GM23338 (cell line): Measurements from ENCODE around the gene CCR6. TPM values are rescaled to one million over a fixed set of nuclear protein-coding genes. Genes with fewer than 3 reads are reported as not detected.

ENCODE experiments used
- ATAC-seq: fragments of 200-7000 bp; cut with Tn5 transposase; 3 replicates; pipeline ENCODE4 v1.9.1; 2020
- DNase-seq: peaks from one replicate; pipeline ENCODE4 v3.0.0-alpha.2; 2015; ENCODE audit warnings: low spot score
- H2AFZ ChIP-seq: fragments of 200-600 bp; sonication (generic); 2 replicates; pipeline ENCODE4 v1.8.0; 2016; ENCODE audit warnings: antibody characterized with exemption, mild to moderate bottlenecking, moderate library complexity
- H3F3A ChIP-seq: fragments of 200-600 bp; sonication (generic); replicated peaks from 2 replicates; pipeline ENCODE4 v1.8.0; 2017; ENCODE audit warnings: antibody characterized with exemption, mixed run types, low read depth
- H3K27ac ChIP-seq: fragments of 200-600 bp; sonication (generic); 2 replicates; pipeline ENCODE4 v1.6.1; 2016; ENCODE audit warnings: low read depth
- H3K27me3 ChIP-seq: fragments of 200-600 bp; sonication (generic); 2 replicates; pipeline ENCODE4 v1.8.0; 2016; ENCODE audit warnings: mild to moderate bottlenecking, mixed run types, moderate library complexity; ENCODE audit not compliant: insufficient read depth
- H3K36me3 ChIP-seq: fragments of 200-600 bp; sonication (generic); 2 replicates; pipeline ENCODE4 v1.8.0; 2016; ENCODE audit warnings: mild to moderate bottlenecking; ENCODE audit not compliant: insufficient read depth
- H3K4me1 ChIP-seq: fragments of 200-600 bp; sonication (generic); 2 replicates; pipeline ENCODE4 v1.8.0; 2016; ENCODE audit warnings: mild to moderate bottlenecking, moderate library complexity; ENCODE audit not compliant: insufficient read depth
- H3K4me2 ChIP-seq: fragments of 200-600 bp; sonication (generic); 2 replicates; pipeline ENCODE4 v1.7.1; 2017; ENCODE audit warnings: mixed run types
- H3K4me3 ChIP-seq: fragments of 200-600 bp; sonication (generic); 2 replicates; pipeline ENCODE4 v1.6.1; 2016; ENCODE audit warnings: mixed run types
- H3K79me2 ChIP-seq: fragments of 200-600 bp; sonication (generic); replicated peaks from 2 replicates; pipeline ENCODE4 v1.8.0; 2017; ENCODE audit warnings: mild to moderate bottlenecking; ENCODE audit not compliant: insufficient read depth
- H3K9me2 ChIP-seq: fragments of 200-600 bp; sonication (generic); 2 replicates; pipeline ENCODE4 v1.8.0; 2017; ENCODE audit not compliant: insufficient read depth
- H4K20me1 ChIP-seq: fragments of 200-600 bp; sonication (generic); replicated peaks from 2 replicates; pipeline ENCODE4 v1.8.0; 2017; ENCODE audit warnings: mild to moderate bottlenecking; ENCODE audit not compliant: insufficient read depth
- H3K27ac Mint-ChIP-seq: 2 replicates; pipeline ENCODE4 v1.8.0; 2020; ENCODE audit warnings: inconsistent platforms, mild to moderate bottlenecking, moderate library complexity, mixed read lengths
- H3K27me3 Mint-ChIP-seq: 3 replicates; pipeline ENCODE4 v1.8.0; 2022; ENCODE audit warnings: low read depth, mild to moderate bottlenecking, moderate library complexity, mixed read lengths, inconsistent platforms; ENCODE audit not compliant: insufficient read depth, poor library complexity
- H3K36me3 Mint-ChIP-seq: 3 replicates; pipeline ENCODE4 v1.8.0; 2021; ENCODE audit warnings: low read depth, mild to moderate bottlenecking, inconsistent platforms, moderate library complexity, mixed read lengths
- H3K4me1 Mint-ChIP-seq: 3 replicates; pipeline ENCODE4 v1.8.0; 2020; ENCODE audit warnings: mild to moderate bottlenecking, inconsistent platforms, mixed read lengths
- H3K4me3 Mint-ChIP-seq: 3 replicates; pipeline ENCODE4 v1.8.0; 2021; ENCODE audit warnings: moderate library complexity, mild to moderate bottlenecking, inconsistent platforms, mixed read lengths
- H3K9me3 Mint-ChIP-seq: 3 replicates; pipeline ENCODE4 v1.8.0; 2020; ENCODE audit warnings: moderate library complexity, mild to moderate bottlenecking, inconsistent platforms, mixed read lengths
- CTCF ChIP-seq, 2 experiments: fragments of 200-600 bp in 1 of 2; sonication (generic) in 1 of 2; conservative IDR thresholded peaks; 2 replicates each; pipeline versions ENCODE4 v1.5.1 to v1.6.1; 2016 to 2017; ENCODE audit warnings: antibody characterized with exemption in 2 of 2, low read depth in 2 of 2, mild to moderate bottlenecking in 2 of 2, moderate library complexity in 1 of 2
- ETS1 ChIP-seq: IDR thresholded peaks from 2 replicates; pipeline ENCODE4 v1.6.1; 2016; ENCODE audit warnings: antibody characterized with exemption
- EZH2phosphoT487 ChIP-seq: fragments of 200-600 bp; sonication (generic); IDR thresholded peaks from one replicate; pipeline ENCODE4 v1.8.1; 2018; ENCODE audit warnings: antibody characterized with exemption; ENCODE audit not compliant: unreplicated experiment
- POLR2AphosphoS5 ChIP-seq: IDR thresholded peaks from 2 replicates; pipeline ENCODE4 v1.6.1; 2016; ENCODE audit warnings: antibody characterized with exemption, low read depth
- REST ChIP-seq: IDR thresholded peaks from one replicate; pipeline ENCODE4 v1.6.1; 2018; ENCODE audit warnings: antibody characterized with exemption; ENCODE audit not compliant: unreplicated experiment
- polyA plus RNA-seq: library from polyadenylated mRNA; unstranded; fragments of >200 nt; fragmentation: Nextera tagmentation; extraction: Ambion mirVana; gene quantifications from 2 replicates; pipeline ENCODE4 v1.2.1, GENCODE V29; 2016
- total RNA-seq: library from RNA; depleted of rRNA; stranded (reverse); fragments of >200 nt; shearing (Covaris generic); gene quantifications from 2 replicates; pipeline ENCODE4 v1.2.3, GENCODE V29; 2014

The CCR6 gene
- total and polyA plus RNA-seq, 2 experiments from 2014 or later = not detected

GRCh38 chr6:167089243-167090142 lies 33.4 kb upstream of the CCR6 start:
- Mint-ChIP-seq H3K4me3 (no peak overlapping the region), H3K36me3 (peaks cover 15% of the 10 kb centered on the region; the same call in 2 of the 3 replicates), H3K9me3 (peaks cover 33% of the 10 kb centered on the region), H3K4me1 (peaks cover 4% of the 10 kb centered on the region), H3K27me3 (peaks cover 7% of the 10 kb centered on the region), H3K27ac (no peak overlapping the region)
- Histone ChIP-seq H3K36me3 (peaks cover 7% of the 10 kb centered on the region), H3K79me2 (no peaks in the 10 kb centered on the region), H3F3A (no peaks in the 10 kb centered on the region), H3K27me3 (no peaks in the 10 kb centered on the region), H3K27ac (no peak overlapping the region), H3K4me3 (no peak overlapping the region), H3K4me2 (no peak overlapping the region), H3K9me2 (no peaks in the 10 kb centered on the region), H2AFZ (no peak overlapping the region), H4K20me1 (no peaks in the 10 kb centered on the region), H3K4me1 (no peaks in the 10 kb centered on the region)
- no peak for DNase-seq
- no peak for ATAC-seq
- TF ChIP-seq POLR2AphosphoS5 = no peak

GRCh38 chr6:167090171-167090570 lies 32.7 kb upstream of the CCR6 start:
- Histone ChIP-seq H3K27ac (no peak overlapping the region), H4K20me1 (no peaks in the 10 kb centered on the region), H3K9me2 (no peaks in the 10 kb centered on the region), H2AFZ (no peak overlapping the region), H3K4me1 (no peaks in the 10 kb centered on the region), H3K4me3 (no peak overlapping the region), H3F3A (no peaks in the 10 kb centered on the region), H3K4me2 (no peak overlapping the region), H3K27me3 (no peaks in the 10 kb centered on the region), H3K36me3 (peaks cover 7% of the 10 kb centered on the region), H3K79me2 (no peaks in the 10 kb centered on the region)
- DNase-seq = no peak
- Mint-ChIP-seq H3K4me1 (peaks cover 5% of the 10 kb centered on the region), H3K27me3 (peaks cover 7% of the 10 kb centered on the region), H3K36me3 (peaks cover 15% of the 10 kb centered on the region; the same call in 2 of the 3 replicates), H3K4me3 (no peak overlapping the region), H3K9me3 (peaks cover 32% of the 10 kb centered on the region), H3K27ac (no peak overlapping the region)
- TF ChIP-seq CTCF (conservative IDR thresholded peaks at IDR 0.05; ENCODE audit: low read depth in 2 of 2) (peak in 1 of 2 experiments; percentile 8; a peak in 1 of 4 replicates), ETS1 (no peak)
- ATAC-seq = no peak

- no peak overlapping the region for H3K27ac Mint-ChIP-seq
- H3K9me2 ChIP-seq = no peaks in the 10 kb centered on the region
- TF ChIP-seq CTCF (conservative IDR thresholded peaks at IDR 0.05; ENCODE audit: low read depth in 2 of 2) = no peak
- no peak for TF ChIP-seq EZH2phosphoT487
- no peak for TF ChIP-seq REST
Measured at GRCh38 chr6:167091026-167091804, 31.7 kb upstream of the CCR6 start.

More at GRCh38 chr6:167091026-167091804, 31.7 kb upstream of the CCR6 start:
- Histone ChIP-seq H3K36me3 (peaks cover 7% of the 10 kb centered on the region), H4K20me1 (no peaks in the 10 kb centered on the region), H2AFZ (no peak overlapping the region), H3K79me2 (no peaks in the 10 kb centered on the region), H3K27ac (no peak overlapping the region), H3K4me2 (no peak overlapping the region), H3K4me3 (no peak overlapping the region), H3F3A (no peaks in the 10 kb centered on the region), H3K4me1 (no peaks in the 10 kb centered on the region), H3K27me3 (no peaks in the 10 kb centered on the region)
- Mint-ChIP-seq H3K27me3 (peaks cover 3% of the 10 kb centered on the region), H3K4me1 (peaks cover 5% of the 10 kb centered on the region), H3K4me3 (no peak overlapping the region), H3K36me3 (peaks cover 13% of the 10 kb centered on the region; the same call in 2 of the 3 replicates), H3K9me3 (peaks cover 23% of the 10 kb centered on the region)
- DNase-seq (no peak), ATAC-seq (no peak)
